ENCODE data around the gene RADIL.

RADIL gene

DNA sequence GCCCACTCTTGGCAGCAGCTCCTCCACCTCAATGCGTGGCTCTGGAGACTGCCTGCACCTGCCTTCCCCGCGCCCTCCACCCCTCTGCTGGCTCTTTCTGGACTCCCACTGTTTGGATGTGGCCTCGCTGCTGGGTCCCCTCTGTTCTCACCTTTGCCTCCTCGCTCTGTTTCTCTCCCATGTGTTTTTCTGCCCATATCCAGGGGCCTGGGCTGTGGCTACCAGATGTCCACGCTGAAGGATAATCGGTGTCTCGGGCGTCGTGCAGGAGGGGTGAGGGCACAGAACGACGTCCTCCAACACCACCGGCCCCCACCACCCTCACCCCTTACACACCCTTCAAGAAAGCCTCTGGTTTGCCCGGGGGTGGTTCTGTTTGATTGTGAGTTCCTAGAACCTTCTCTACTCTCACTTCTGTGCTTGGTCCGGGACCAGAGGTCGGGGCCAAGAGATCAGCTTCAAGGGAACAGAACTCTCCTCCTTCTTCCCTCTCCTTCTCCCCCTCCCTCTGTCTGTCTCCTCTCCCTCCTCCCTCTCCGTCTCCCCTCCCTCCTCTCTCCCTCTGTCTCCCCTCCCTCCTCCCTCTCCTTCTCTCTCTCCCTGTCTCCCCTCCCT, 76.4 kb downstream of the RADIL start:
- no peak for TF ChIP-seq REST (IDR thresholded peaks at IDR 0.05; ENCODE audit: insufficient read depth in 1 of 2, low read depth in 2 of 2, low read length in 2 of 2)
- TF ChIP-seq POLR2AphosphoS5 (IDR thresholded peaks at IDR 0.05; ENCODE audit: low read depth, low read length), result no peak
- TF ChIP-seq SIN3A (IDR thresholded peaks at IDR 0.05; ENCODE audit: borderline replicate concordance, insufficient read depth, low read length), result no peak
- no peak for TF ChIP-seq FOXP2 (optimal IDR thresholded peaks at IDR 0.05; ENCODE audit: borderline replicate concordance, extremely low read depth, extremely low read length, insufficient read depth)
- no peak for TF ChIP-seq TAF1 (IDR thresholded peaks at IDR 0.05; ENCODE audit: borderline replicate concordance, insufficient read depth, low read length)

DNA sequence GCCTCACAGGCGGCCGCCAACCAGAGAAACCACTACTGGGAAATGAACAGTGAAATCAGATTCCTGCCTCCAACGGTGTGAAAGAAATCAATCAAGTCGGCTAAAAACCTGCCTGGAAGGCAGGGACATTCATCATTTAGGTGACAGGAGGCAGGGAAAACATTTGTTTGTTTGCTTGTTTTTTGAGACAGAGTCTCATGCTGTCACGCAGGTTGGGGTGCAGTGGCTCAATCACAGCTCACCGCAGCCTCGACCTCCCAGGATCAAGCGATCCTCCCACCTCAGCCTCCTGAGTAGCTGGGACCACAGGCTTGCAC, 77.6 kb downstream of the RADIL start:
- TF ChIP-seq REST (IDR thresholded peaks at IDR 0.05; ENCODE audit: insufficient read depth in 1 of 2, low read depth in 2 of 2, low read length in 2 of 2) (no peak), POLR2AphosphoS5 (IDR thresholded peaks at IDR 0.05; ENCODE audit: low read depth, low read length) (no peak), SIN3A (IDR thresholded peaks at IDR 0.05; ENCODE audit: borderline replicate concordance, insufficient read depth, low read length) (no peak), TAF1 (IDR thresholded peaks at IDR 0.05; ENCODE audit: borderline replicate concordance, insufficient read depth, low read length) (no peak), FOXP2 (optimal IDR thresholded peaks at IDR 0.05; ENCODE audit: borderline replicate concordance, extremely low read depth, extremely low read length, insufficient read depth) (no peak)

DNA sequence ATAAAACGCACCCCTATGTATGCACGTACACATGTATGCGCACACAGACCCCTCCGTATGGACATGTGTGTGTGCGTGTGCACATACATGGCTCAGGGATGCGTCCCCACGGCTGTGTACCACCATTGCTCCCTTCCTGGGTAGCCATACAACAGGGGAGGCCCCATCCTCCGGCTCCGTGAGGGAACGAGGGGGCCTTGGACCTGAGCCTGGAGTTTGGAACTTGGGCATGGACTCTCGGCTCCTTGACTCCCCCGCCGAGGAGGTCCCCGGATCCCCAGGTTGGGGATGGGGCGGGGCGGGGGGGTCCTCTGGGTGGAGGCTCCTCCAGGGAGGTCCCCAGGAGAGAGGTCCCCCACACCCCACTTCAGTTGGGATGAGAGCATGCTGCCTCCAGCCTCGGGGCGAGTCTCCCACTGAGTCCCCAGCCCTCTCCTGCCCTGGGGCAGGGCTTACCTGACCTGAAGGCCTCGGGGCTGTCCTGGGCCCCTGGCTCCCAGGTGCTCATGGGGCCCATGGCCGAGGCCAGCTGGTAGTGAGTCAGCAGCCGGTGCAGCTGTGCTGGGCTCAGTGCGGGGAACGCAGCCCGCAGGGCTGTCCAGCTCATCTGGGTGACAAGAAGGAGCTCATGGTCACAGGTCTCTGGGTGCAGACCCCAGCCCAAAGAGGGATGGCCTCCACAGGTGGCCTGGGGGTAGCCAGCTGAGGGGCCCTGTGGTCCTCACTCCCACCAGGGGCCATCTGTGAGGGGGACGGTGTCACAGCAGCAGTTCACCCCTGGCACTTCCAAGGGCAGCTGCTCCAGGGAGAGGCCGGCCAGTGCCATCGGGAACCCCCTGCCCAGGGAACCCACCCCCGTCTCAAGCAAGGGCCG, 78.2 kb downstream of the RADIL start:
- no peak for TF ChIP-seq SIN3A (IDR thresholded peaks at IDR 0.05; ENCODE audit: borderline replicate concordance, insufficient read depth, low read length)
- no peak for TF ChIP-seq REST (IDR thresholded peaks at IDR 0.05; ENCODE audit: insufficient read depth in 1 of 2, low read depth in 2 of 2, low read length in 2 of 2)
- TF ChIP-seq POLR2AphosphoS5 (IDR thresholded peaks at IDR 0.05; ENCODE audit: low read depth, low read length), result no peak
- TF ChIP-seq FOXP2 (optimal IDR thresholded peaks at IDR 0.05; ENCODE audit: borderline replicate concordance, extremely low read depth, extremely low read length, insufficient read depth), result no peak
- TF ChIP-seq TAF1 (IDR thresholded peaks at IDR 0.05; ENCODE audit: borderline replicate concordance, insufficient read depth, low read length), result no peak

- TF ChIP-seq REST (IDR thresholded peaks at IDR 0.05; ENCODE audit: insufficient read depth in 1 of 2, low read depth in 2 of 2, low read length in 2 of 2) (no peak), SIN3A (IDR thresholded peaks at IDR 0.05; ENCODE audit: borderline replicate concordance, insufficient read depth, low read length) (no peak), FOXP2 (optimal IDR thresholded peaks at IDR 0.05; ENCODE audit: borderline replicate concordance, extremely low read depth, extremely low read length, insufficient read depth) (no peak), POLR2AphosphoS5 (IDR thresholded peaks at IDR 0.05; ENCODE audit: low read depth, low read length) (no peak), TAF1 (IDR thresholded peaks at IDR 0.05; ENCODE audit: borderline replicate concordance, insufficient read depth, low read length) (no peak)
These were observed 79.9 kb downstream of the RADIL start for GRCh38 chr7:4803397-4804241.
